ENCODE measurements around the gene DSG3. TPM values are rescaled to one million over a fixed set of nuclear protein-coding genes. Genes with fewer than 3 reads are reported as not detected.
"Not testable (repeated sequence)": the region's sequence is repeated elsewhere in the genome, so short reads cannot be mapped to it uniquely, and the experiment has no call there.

The DSG3 gene
- total RNA-seq, 1 donor from 2014 or later = not detected

- DNase-seq (ENCODE audit: low spot score) (no peak), ATAC-seq (no peak)
Observed at GRCh38 chr18:31491586-31491985, 44.0 kb downstream of the DSG3 start.

- DNase-seq (ENCODE audit: low spot score) (no peak), ATAC-seq (no peak)
Observed at GRCh38 chr18:31492671-31493070, 45.1 kb downstream of the DSG3 start.

GRCh38 chr18:31493171-31493570, 45.6 kb downstream of the DSG3 start:
- ATAC-seq (no peak), DNase-seq (ENCODE audit: low spot score) (no peak)

- ATAC-seq (no peak), DNase-seq (ENCODE audit: low spot score) (no peak)
Observed at GRCh38 chr18:31493941-31494340, 46.4 kb downstream of the DSG3 start.

GRCh38 chr18:31494705-31495244, 47.2 kb downstream of the DSG3 start:
- ATAC-seq; DNase-seq (ENCODE audit: low spot score): not testable (repeated sequence)

- DNase-seq (ENCODE audit: low spot score) (no peak), ATAC-seq (peak; percentile 67)
Observed at GRCh38 chr18:31497404-31497835, 49.9 kb downstream of the DSG3 start.

- ATAC-seq (peak; percentile 93), DNase-seq (ENCODE audit: low spot score) (peak; percentile 90)
Observed at GRCh38 chr18:31497836-31498573, 50.5 kb downstream of the DSG3 start, which contains the start of gene DSG2. Gene DSG2, plus strand, starts transcription at chr18:31498177. Its CDS starts 75 bp downstream, at chr18:31498252.

- DNase-seq (ENCODE audit: low spot score) (no peak), ATAC-seq (no peak)
Observed at GRCh38 chr18:31498574-31499524, 51.3 kb downstream of the DSG3 start.

- DNase-seq (ENCODE audit: low spot score) = no peak
- no peak for ATAC-seq
Observed at GRCh38 chr18:31500051-31500688, 52.6 kb downstream of the DSG3 start.

- ATAC-seq = no peak
Observed at GRCh38 chr18:31503011-31503410, 55.5 kb downstream of the DSG3 start.

GRCh38 chr18:31504455-31505147, 57.1 kb downstream of the DSG3 start:
- DNase-seq (ENCODE audit: low spot score) (no peak), ATAC-seq (no peak)

More at GRCh38 chr18:31503011-31503410, 55.5 kb downstream of the DSG3 start:
- no peak for DNase-seq (ENCODE audit: low spot score)

- ATAC-seq = no peak
- DNase-seq (ENCODE audit: low spot score) = no peak
Observed at GRCh38 chr18:31505156-31505555, 57.6 kb downstream of the DSG3 start.

- ATAC-seq = peak; percentile 90
- no peak for DNase-seq (ENCODE audit: low spot score)
Observed at GRCh38 chr18:31506024-31506742, 58.6 kb downstream of the DSG3 start.

- DNase-seq (ENCODE audit: low spot score); ATAC-seq: not testable (repeated sequence)
Observed at GRCh38 chr18:31507124-31507523, 59.6 kb downstream of the DSG3 start.

GRCh38 chr18:31508781-31509180, 61.2 kb downstream of the DSG3 start:
- ATAC-seq = no peak
- no peak for DNase-seq (ENCODE audit: low spot score)

GRCh38 chr18:31509571-31509970, 62.0 kb downstream of the DSG3 start:
- ATAC-seq = no peak
- no peak for DNase-seq (ENCODE audit: low spot score)

- DNase-seq (ENCODE audit: low spot score) (no peak), ATAC-seq (no peak)
Observed at GRCh38 chr18:31510319-31510718, 62.8 kb downstream of the DSG3 start.

GRCh38 chr18:31511098-31511497, 63.6 kb downstream of the DSG3 start:
- ATAC-seq (no peak), DNase-seq (ENCODE audit: low spot score) (no peak)

- DNase-seq (ENCODE audit: low spot score) (no peak), ATAC-seq (no peak)
Observed at GRCh38 chr18:31512203-31512764, 64.7 kb downstream of the DSG3 start.
